NCI-H446 (cell line): Measurements from ENCODE around the gene PACS1.
A peak's percentile ranks its signal among the peaks of the same experiment; 100 is the strongest.
"Not testable (repeated sequence)": the region's sequence is repeated elsewhere in the genome, so short reads cannot be mapped to it uniquely, and the experiment has no call there.

Experiments used
- DNase-seq, 2 experiments: peaks; one replicate each; lab custom pipeline; 2025; lab: John Stamatoyannopoulos, UW

Gene PACS1

GRCh38 chr11:66226101-66226500 is 156.0 kb downstream of the PACS1 start:
- DNase-seq, result no peak

DNA sequence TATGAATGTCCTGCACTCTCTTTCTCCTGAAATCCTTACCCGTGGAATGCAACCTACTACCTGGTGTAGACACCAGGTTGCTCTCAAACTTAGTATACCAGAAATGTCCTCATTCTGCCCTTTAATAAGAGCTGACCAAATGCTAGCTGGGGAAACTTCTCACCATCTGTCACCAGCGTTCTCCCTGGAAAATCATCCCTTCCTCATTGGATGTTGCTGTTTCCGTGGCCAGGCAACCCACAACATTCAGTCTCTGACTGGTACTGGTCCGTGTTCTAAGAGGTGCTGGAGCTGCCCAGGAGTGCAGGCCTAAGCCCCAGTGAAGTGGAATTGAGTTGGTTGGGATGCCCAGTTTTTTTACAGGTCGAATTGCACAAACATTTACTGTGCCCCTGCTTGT is 157.6 kb downstream of the PACS1 start:
- DNase-seq, result no peak

GRCh38 chr11:66228521-66228920 is 158.4 kb downstream of the PACS1 start:
- DNase-seq, result no peak

DNA sequence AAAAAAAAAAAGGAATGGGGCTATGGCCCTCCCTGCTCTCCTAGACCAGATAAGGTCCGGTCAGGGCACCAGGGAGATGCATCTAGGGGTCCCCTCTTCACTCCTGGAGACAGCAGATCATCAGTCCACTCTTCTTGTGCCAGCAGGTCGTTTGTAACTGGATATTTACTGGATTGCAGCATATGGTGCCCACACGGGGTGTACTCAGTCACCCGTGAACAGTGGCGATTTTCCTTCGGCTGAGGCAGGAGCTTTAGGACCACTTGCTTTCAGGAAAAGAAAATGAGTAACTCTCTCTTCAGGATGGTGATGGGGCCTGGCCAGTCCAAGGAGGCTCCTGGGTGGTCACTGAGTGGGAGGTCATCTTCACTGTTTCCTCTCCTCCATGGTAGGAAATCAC is 160.1 kb downstream of the PACS1 start:
- no peak for DNase-seq

DNA sequence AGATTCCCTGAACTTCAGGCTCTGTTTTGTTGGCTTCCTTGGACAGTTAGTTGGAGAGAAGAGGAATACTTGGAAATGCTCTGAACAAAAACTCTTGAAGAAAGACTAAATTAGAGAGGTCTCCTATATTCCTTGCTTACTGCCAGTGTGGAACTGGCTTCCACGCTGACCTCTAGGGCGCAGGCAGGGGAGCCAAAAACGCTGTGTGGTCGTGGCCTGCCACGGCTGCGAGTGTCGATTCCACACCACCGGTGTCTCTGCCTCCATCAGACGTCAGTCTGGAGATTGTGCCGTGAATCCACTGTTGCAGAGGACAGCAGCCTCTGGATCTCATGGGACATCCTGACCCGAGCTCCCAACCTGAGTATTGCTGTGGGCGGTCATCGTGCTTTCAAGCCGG is 160.9 kb downstream of the PACS1 start:
- DNase-seq, result no peak

GRCh38 chr11:66231561-66231960 is 161.5 kb downstream of the PACS1 start:
- DNase-seq, result no peak

GRCh38 chr11:66232769-66233168 is 162.7 kb downstream of the PACS1 start:
- no peak for DNase-seq

DNA sequence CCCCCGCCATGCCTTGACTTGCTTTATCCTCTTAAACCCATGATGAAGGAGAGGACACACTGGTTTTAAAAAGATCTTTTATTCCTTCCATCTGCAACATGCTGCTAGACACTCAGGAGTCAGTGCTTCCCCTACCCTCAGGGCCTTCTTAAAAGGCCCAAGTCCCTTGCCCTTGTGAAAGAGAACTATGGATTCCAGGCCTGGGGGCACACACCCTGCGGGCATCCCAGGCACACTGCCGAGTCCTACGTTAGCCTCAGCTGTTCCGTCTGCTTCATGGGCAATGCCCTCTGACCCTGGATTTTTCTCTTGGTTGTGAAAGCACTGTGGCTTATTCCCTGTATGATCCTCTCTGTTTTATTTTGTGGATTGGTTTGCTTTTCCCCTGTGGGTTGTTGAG is 163.2 kb downstream of the PACS1 start:
- no peak for DNase-seq

GRCh38 chr11:66235141-66235540 is 165.1 kb downstream of the PACS1 start:
- no peak for DNase-seq

GRCh38 chr11:66237867-66238266 is 167.8 kb downstream of the PACS1 start:
- no peak for DNase-seq

DNA sequence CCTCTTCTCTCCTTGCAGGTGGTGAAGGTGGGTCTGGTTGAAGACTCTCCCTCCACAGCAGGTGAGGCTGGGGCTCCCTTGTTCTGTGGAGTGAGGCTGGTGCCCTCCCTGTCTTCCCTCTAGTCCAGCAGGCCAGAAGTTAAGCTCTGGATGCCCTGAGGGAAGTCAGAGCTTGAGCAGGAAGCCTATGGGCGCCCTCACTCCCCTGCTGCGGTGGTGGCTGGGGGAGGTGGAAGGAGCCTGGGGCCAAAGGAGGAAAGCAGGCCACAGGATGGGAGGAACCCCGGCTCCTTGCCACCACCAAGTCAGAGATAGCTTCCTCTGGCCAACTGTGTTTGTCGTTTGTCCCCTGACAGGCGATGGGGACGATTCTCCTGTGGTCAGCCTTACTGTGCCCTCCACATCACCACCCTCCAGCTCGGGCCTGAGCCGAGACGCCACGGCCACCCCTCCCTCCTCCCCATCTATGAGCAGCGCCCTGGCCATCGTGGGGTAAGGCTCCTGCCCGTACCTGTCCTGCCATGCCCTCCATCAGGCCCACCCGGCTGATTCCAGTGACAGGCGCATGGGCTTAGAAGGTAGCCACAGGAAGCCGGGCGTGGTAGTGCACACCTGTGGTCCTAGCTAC is 168.8 kb downstream of the PACS1 start:
- no peak for DNase-seq

DNA sequence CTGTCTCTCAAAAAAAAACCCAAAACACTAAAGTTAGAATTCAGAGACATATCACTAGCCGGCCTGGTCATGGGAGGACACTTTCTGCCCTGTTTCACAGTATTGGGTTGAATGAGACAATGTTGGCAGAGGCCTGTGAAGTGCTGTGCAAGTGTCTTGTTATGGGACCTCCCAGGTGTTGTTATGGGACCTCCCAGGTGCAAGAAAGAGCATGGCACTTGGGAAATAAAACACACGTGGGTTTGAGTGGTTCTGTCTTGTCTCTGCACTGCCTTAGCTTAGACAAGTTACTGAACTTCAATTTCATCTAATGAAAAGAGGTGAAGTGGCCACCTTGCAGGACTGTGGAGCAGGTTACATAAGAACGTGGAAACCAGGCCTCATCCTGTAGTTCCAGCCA is 169.4 kb downstream of the PACS1 start:
- DNase-seq, result no peak

DNA sequence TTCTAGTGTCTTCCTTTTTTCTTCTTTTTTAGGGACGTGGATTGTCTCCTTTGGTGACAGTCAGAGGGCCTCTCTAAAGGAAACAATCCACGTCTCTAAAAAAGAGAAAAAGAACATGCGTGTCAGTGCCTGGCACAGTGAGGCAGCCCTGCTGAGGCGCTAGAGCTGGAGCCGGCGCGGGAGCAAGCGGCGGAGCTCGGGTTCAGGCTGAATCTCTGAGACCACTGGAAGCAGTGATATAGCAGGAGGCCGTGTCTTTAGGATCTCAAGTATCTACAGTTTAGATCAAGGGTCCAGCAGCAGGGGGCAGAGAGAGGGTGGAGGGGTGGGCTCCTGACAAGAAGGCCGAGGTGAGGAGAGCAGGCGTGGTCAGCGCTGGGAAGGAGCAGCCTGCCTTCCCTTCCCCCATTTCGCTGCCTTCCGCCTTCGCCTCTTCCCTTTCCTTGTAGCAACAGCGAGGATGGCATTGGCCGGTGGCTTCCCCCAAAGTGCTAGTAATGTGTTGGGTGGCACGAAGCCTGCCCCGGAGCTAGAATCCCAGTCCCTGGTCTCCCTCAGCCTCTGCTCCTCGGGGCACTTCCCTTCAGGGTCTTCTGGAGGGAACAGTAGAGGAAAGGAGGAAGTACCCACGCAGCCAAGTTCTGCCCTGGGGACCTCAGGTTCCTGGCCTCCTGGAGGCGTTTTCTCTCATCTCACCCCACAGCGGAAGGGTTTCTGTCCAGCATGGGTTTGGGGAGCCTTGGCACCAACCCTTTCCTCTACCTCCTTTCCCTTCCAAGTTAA is 170.1 kb downstream of the PACS1 start:
- DNase-seq, result no peak

DNA sequence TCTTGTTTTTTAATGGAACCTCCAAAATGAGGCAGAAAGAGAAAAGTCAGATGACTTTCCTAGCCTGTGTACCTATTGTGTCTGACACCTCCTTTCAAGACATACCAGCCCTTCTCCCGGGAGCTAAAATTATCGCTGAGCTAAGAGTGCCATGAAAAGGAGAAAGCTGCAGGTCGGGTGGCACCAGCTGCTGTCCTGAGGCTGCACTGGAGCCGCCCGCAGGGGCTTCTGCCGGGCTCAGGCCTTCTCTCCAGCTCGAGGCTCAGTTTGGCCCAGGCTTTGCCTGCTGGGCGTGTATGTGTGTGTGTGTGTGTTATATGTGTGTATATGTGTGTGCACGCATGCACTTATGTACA is 170.7 kb downstream of the PACS1 start:
- DNase-seq, result no peak

GRCh38 chr11:66242095-66242765 is 172.2 kb downstream of the PACS1 start:
- DNase-seq, result peak in 1 of 2 experiments; percentile 56

DNA sequence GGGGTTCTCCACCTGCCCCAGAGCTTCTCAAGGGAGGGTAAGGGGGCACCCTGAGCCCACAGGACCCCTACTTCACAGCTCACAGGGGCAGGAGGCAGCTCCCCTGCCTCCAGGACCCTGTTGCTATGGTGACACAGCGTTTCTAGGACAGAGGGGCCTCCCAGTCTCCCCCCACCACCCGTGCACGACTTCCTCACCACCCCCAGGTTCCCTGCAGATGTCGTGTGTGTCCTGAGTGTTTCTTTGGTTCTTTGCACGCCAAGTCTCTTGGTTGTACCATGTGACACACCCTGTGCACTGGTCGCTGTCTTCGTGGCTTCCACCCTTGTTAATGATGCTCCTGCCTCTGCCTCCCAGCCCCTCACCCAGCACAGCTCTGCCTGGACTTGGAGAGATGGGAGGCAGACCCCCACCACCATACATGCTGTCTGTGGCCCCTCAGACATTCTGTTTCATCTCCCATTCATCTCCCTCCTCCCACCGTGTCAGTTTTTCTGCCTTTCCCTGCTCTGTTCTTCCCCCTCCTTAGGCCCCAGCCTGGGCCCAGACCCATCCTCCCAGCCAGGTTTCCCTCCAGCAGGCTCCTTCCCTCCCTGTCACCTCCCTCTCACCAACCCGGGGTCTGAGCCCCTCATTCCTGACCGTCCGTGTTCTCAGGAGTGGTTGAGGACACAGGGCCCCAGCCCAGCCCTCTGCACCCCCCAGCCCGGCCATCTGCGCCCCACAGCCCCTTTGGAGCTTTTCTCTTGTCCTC is 173.9 kb downstream of the PACS1 start:
- no peak for DNase-seq

DNA sequence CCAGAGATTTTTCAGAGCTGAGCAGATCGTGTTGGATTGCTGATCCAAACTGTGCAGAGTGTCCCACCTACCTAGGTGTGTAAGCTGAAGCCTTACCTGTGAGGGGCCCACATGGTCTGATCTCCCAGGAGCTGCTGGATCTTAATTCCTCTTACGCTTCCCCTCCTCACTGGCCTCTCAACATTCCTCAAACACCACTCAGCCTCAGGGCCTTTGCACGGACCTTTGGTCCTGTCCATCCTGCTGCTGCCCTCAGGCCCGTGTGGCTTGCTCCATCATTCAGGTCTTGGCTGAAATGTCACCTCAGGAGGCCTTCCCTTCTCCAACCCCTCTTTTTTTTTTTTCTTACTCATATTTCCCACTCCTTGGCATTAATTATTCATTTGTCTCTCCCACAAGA is 177.2 kb downstream of the PACS1 start:
- DNase-seq, result no peak

- no peak for DNase-seq
Observed at GRCh38 chr11:66247801-66248200, 177.7 kb downstream of the PACS1 start.

DNA sequence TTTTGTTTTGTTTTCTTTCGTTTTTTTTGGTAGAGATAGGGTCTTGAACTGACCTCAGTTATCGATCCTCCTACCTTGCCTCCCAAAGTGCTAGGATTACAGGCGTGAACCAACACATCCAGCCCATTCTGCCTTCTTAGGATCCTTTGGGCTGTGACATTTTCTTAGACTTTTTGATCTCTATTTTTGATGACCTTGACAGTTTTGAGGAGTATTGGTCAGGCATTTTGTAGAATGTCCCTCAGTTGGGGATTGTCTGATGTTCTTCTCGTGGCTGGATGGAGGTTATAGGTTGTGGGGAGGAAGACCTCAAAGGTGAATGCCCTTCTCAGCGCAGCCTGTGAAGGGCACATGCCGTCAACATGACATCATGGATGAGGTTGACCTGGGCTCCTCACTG is 178.8 kb downstream of the PACS1 start:
- DNase-seq, result no peak

DNA sequence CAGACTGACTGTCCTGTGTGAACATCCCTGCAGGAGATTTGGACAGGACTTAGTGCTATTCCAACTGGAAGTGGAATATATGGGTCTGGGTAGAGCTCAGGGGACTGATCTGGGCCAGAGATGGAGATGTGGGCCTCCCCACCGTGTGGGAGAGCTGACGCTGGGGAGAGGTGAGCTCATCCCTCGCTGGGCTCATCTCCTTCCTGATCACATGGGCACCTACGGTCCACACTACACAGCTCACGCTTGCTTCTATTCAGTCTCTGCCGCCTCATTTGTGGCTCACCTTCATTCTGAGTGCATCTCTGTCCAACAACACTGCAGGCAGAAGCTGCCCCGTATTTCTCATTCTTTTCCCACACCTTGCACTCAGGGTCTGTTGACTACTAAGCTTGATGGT is 181.7 kb downstream of the PACS1 start:
- no peak for DNase-seq

- not testable (repeated sequence) for DNase-seq
Observed at GRCh38 chr11:66253081-66253480, 183.0 kb downstream of the PACS1 start.

GRCh38 chr11:66258473-66258893 is 188.4 kb downstream of the PACS1 start:
- DNase-seq, result no peak

- DNase-seq, result no peak
Observed at GRCh38 chr11:66259225-66259624, 189.2 kb downstream of the PACS1 start.
